Measurements from ENCODE around the gene RHBDL1.
A peak's percentile ranks its signal among the peaks of the same experiment; 100 is the strongest.
"Not testable (repeated sequence)": the region's sequence is repeated elsewhere in the genome, so short reads cannot be mapped to it uniquely, and the experiment has no call there.

The RHBDL1 gene

DNA sequence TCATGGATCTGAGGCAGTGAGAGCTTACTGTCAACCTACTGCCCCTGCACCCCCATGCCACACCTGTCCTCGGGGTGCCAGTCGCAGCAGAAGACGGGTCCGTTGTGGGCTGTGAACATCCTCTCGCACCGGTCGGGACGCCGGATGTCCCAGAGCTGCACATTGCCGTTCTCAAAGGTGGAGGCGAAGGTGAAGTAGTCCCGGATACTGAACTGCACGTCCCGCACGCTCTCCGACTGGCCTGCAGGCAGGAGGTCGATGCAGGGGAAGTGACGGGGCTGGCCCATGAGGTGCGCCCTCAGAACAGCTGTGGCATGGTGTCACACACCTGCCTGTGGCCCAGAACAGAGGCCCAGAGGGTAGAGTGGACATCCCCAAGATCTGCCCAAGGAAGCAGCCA is 12.0 kb downstream of the RHBDL1 start:
- DNase-seq (ENCODE audit: low read depth): no peak

GRCh38 chr16:689175-689897 is 13.9 kb downstream of the RHBDL1 start:
- no peak for DNase-seq (ENCODE audit: low read depth)

DNA sequence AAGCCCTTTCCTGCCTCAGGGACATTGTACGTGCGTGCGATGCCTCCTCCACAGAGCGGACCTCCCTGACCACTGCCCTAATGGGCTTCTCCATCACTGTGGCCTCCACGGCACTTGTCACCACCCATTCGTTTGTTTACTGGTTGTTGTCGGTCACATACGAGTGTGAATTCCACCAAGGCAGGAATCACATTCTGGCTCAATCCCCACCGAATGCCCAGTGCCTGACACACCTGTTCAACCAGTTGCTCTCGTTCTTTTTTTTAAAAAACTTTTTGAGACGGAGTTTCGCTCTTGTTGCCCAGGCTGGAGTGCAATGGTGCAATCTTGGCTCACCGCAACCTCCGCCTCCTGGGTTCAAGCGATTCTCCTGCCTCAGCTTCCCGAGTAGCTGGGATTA is 15.8 kb downstream of the RHBDL1 start:
- not testable (repeated sequence) for DNase-seq (ENCODE audit: low read depth)

DNA sequence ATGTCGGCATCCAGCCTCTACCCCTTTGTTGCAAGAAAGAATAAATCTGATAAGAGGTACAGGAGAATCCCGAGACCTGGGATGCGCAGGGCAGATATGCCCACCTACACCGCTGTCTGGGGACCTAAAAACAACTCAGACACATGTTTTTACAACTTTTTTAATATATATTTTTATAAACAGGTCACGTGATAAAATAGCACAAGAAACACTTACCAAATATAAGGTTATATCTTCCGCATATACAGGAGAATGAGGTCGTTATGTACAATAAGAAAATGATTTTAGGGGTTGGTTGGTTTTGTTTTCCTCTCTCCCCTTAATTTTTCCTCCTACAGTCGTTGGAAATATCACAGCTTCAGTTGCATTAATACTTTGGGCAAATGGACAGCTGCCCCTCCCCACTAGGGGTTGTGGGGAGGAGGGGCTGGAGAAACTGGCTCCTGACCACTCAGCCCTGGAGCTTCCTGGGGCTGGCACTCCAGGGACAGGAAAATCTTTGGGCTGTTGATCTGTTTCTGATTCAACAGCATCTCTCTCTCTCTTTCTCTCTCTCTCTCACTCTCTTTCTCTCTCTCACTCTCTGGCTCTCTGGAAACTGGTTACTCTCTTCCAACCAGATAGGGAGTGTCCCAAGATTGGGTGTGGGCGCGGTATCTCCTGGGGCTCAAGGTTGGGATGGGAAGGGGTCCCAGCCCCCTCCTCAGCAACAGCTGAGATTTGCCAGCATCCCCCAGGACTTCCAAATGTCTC is 17.1 kb downstream of the RHBDL1 start:
- no peak for DNase-seq (ENCODE audit: low read depth)

DNA sequence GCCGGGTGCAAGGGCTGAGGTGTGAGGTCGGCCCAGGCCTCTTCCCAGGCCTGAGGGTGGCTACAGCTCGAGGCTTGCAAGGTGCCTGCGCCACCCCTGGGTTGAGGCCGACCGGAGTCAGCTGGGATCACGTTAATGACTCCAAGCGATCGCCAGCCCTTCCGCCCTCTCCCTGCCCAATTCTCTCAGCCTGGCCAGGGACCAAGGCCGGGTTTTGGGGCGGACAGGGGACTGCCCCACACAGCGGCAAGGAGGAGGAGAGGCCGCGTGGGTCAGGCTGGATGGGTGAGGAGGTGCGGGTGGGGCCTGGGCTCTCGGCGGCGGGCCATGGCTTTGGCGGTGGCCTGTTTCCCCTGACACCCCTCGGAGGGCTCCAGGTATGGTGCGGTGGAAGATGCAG is 17.9 kb downstream of the RHBDL1 start:
- DNase-seq (ENCODE audit: low read depth): no peak

- DNase-seq (ENCODE audit: low read depth): no peak
Measured at GRCh38 chr16:693766-694165, 18.3 kb downstream of the RHBDL1 start.

GRCh38 chr16:694187-694862 is 18.9 kb downstream of the RHBDL1 start:
- no peak for DNase-seq (ENCODE audit: low read depth)

DNA sequence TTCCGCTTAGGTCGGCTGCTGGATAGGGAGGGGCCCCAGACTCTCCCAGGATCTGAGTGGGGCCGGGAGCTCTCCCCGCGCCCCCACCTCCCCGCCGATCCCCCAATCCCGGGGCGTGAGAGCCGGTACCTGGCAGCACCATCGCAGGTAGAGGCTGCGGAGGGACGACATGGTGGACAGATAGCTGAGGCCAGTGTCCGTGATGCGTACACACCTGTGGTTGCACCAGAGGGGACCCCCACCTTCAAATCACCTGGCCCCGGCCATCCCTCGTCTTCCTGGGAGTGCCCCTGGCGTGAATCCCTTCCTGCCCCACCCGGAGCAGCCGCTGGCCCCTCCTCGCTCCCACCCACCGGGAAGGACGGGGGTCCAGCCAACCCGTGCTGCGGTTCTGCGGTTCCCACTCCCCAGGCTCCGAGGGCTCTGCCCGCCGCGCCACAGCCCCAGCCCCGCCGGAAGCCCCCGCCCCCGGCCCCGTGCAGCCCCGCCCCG is 19.4 kb downstream of the RHBDL1 start:
- no peak for DNase-seq (ENCODE audit: low read depth)

GRCh38 chr16:695355-696089 is 20.1 kb downstream of the RHBDL1 start:
- DNase-seq (ENCODE audit: low read depth): peak; percentile 59

GRCh38 chr16:698911-699671 is 23.6 kb downstream of the RHBDL1 start:
- no peak for DNase-seq (ENCODE audit: low read depth)

- DNase-seq (ENCODE audit: low read depth): no peak
Measured at GRCh38 chr16:700684-701584, 25.5 kb downstream of the RHBDL1 start.

DNA sequence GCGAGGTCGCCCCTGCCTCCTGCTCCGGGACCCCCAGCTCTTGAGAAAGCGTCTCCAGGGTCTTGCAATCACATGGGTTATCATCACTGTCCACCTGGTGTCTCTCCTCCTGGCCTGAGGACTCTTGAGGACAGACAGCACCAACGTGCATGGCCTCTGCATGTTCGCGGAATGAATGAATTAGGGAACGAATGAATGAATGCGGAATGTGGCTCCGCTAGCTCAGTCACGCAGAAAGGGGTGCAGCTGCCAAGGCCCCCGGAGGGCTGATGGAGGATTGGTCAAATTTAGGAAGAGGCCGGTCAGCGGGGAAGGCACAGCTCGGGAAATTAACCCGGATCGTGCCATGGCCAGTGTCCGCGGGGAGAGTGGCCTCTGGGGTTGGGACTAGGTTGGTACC is 26.9 kb downstream of the RHBDL1 start:
- no peak for DNase-seq (ENCODE audit: low read depth)

- no peak for DNase-seq (ENCODE audit: low read depth)
Measured at GRCh38 chr16:703406-703805, 27.9 kb downstream of the RHBDL1 start.

DNA sequence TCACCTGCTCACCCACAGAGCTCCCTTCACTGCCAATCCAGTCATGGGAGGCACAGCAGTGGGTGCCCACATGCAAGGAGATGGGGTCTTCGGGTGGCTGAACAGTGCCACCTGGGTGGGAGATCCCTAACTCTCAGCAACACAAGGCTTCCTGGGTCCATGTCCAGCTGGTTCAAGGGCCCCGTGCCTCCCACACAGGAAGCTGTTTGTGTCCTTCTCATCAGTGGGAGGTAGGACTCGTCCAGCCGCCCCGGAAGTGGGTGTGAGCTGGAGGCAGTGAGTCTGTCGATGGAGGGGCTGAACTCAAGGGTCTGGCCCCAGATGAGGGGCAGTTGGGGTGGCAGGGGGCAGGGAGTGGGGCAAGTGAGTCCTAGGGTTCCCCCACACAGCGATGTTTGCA is 28.6 kb downstream of the RHBDL1 start:
- no peak for DNase-seq (ENCODE audit: low read depth)

DNA sequence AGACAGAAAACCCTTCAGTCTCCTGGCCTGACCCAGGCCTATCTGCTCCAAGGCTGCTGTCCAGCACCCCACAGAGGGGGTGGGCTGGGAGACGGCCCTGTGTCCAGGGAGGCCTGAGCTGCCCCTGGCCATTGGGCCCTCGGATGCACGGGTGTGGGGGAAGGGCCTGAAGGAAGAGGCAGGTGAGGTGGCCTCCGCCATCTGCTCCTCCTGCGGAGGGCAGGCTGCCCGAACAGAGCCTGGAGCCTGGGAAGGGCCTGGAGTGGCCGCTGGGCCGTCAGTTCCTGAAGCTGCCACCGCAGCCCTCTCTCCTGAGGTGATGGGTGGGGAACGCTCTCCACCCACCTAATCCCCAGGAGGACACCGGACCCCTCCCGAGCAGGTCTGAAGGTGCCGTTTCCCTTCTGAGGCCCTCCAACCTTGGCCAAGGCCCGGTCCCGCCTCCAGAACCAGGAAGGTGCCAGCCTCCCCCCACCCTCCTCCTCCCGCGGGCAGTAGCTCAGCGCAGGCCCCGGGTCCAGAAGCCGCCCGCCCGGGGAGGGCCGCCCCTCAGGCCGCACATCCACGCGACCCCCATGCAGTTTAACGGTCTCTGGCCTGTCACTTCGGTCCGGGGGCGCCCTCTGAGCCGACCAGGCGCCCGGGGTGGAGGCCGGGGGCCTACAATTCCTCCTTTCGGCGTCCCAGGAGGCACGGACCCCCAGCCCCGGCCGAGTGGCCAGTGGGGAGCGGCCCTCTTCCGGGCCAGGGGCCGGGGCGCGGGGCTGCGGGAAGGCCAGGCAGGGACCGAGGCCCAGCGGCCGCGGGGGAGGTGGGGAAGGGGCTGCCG is 29.3 kb downstream of the RHBDL1 start:
- DNase-seq (ENCODE audit: low read depth): no peak

GRCh38 chr16:705431-706188 is 30.1 kb downstream of the RHBDL1 start, which contains the start of gene FBXL16:
FBXL16 (minus strand) TSS chr16:705801; CDS start chr16:697405, 8,396 bp downstream.
- DNase-seq (ENCODE audit: low read depth): no peak

DNA sequence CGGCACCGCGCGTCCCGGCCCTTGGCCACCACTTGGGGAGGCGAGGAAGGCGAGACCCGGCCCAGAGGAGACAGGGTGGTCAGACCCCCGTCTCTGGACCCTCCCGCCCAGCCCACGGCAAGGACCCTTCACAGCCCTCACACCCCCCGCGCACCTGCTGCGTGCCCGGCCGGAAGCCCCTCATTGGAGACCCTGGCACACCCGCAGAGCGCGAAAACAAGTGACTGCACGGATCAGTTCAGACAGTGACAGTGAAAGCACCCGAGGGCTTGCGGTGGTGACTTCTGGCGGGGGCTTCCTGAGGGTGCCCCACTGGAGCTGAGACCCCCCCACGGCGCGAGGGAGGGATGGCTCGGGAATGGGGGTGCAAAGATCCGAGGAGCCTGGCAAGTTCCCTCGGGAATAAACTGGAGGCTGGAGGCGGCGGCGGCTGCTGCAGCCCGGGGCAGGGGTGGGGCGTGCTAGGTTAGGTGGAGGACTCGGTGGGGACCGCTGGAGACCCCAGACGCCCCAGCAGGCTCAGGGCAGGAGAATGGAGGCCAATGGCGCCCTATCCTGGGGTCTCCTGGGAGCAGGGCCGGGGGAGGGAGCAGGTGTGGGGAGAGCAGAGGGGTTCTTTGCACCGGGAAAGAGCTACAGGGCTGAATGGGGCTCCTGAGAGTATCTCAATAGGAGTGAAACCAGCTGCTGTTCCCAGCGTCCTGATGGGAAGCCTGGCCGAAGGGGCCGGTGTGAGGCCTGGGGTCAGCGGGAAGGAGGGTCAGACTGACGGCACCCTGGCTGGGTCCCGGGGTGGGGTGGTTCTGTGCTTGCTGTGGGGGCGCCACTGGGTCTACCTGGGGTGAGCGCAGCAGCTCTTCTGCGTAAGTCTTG is 31.0 kb downstream of the RHBDL1 start:
- DNase-seq (ENCODE audit: low read depth): no peak
